Upper lobe of right lung (tissue), 1 donor: ENCODE data around the gene MRPL4. TPM values are rescaled to one million over a fixed set of nuclear protein-coding genes. Genes with fewer than 3 reads are reported as not detected.

Experiments used
- ATAC-seq: fragments of 200-7000 bp; cut with Tn5 transposase; one replicate; pipeline ENCODE4 v1.9.1; 2020; ENCODE audit warnings: mild to moderate bottlenecking, moderate library complexity
- DNase-seq: peaks from one replicate; pipeline ENCODE4 v3.0.0-alpha.2; 2020
- H3K27ac ChIP-seq: fragments of 200-600 bp; one replicate; pipeline ENCODE4 v1.8.0; 2022
- H3K27me3 ChIP-seq: fragments of 200-600 bp; one replicate; pipeline ENCODE4 v1.8.0; 2022; ENCODE audit warnings: mild to moderate bottlenecking
- H3K36me3 ChIP-seq: fragments of 200-600 bp; one replicate; pipeline ENCODE4 v1.8.0; 2022
- H3K4me1 ChIP-seq: fragments of 200-600 bp; one replicate; pipeline ENCODE4 v1.8.0; 2022
- H3K4me3 ChIP-seq: fragments of 200-600 bp; one replicate; pipeline ENCODE4 v1.8.0; 2022; ENCODE audit warnings: mild to moderate bottlenecking
- H3K9me3 ChIP-seq: fragments of 200-600 bp; one replicate; pipeline ENCODE4 v1.8.0; 2022
- CTCF ChIP-seq: fragments of 200-600 bp; IDR thresholded peaks from one replicate; pipeline ENCODE4 v1.8.0; 2022; ENCODE audit warnings: antibody characterized with exemption
- intact Hi-C: fragments of 100-400 bp; cut with DNase I; formaldehyde crosslinking; loops from one replicate; pipeline ENCODE4 v1.11.0; 2022
- total RNA-seq: library from RNA; stranded (reverse); fragmentation: NEBNext Ultra II Directional; extraction: Animal tissue kit (Norgen Biotek cat#: 25700); gene quantifications from one replicate; pipeline ENCODE4 v1.2.1, GENCODE V29; 2021
- donor health status: DM: no; HTN: yes; CAD: no; lungs with severe emphysema.

The MRPL4 gene
- total RNA-seq, 1 donor from 2014 or later = 41.5 TPM

- Histone ChIP-seq H3K9me3 (no peaks in the 10 kb centered on the region), H3K27ac (peak overlapping the region; percentile 80), H3K27me3 (no peaks in the 10 kb centered on the region), H3K4me3 (no peak overlapping the region), H3K4me1 (peaks cover 32% of the 10 kb centered on the region), H3K36me3 (peaks cover 13% of the 10 kb centered on the region)
- no peak for TF ChIP-seq CTCF
- intact Hi-C loops = no loop called here
- DNase-seq (peak; percentile 75), ATAC-seq (peak; percentile 34)
Observed at GRCh38 chr19:10226376-10227025, 25.5 kb upstream of the MRPL4 start.

GRCh38 chr19:10227026-10227971, 24.7 kb upstream of the MRPL4 start:
- intact Hi-C loops = no loop called here
- Histone ChIP-seq H3K36me3 (peaks cover 8% of the 10 kb centered on the region), H3K27ac (peak overlapping the region; percentile 80), H3K9me3 (no peaks in the 10 kb centered on the region), H3K27me3 (no peaks in the 10 kb centered on the region), H3K4me1 (peaks cover 38% of the 10 kb centered on the region), H3K4me3 (no peak overlapping the region)
- peak; percentile 9 for TF ChIP-seq CTCF
- ATAC-seq = no peak
- peak; percentile 63 for DNase-seq

GRCh38 chr19:10228393-10228792, 23.6 kb upstream of the MRPL4 start:
- ATAC-seq = no peak
- H3K9me3 ChIP-seq = no peaks in the 10 kb centered on the region
- no peak for TF ChIP-seq CTCF
- peak overlapping the region; percentile 36 for H3K27ac ChIP-seq
- peaks cover 3% of the 10 kb centered on the region for H3K36me3 ChIP-seq
- H3K4me3 ChIP-seq = no peak overlapping the region
- no peak for DNase-seq
- intact Hi-C loops = no loop called here
- H3K4me1 ChIP-seq = peaks cover 38% of the 10 kb centered on the region
- no peaks in the 10 kb centered on the region for H3K27me3 ChIP-seq

GRCh38 chr19:10228920-10229319, 23.1 kb upstream of the MRPL4 start:
- ATAC-seq = peak; percentile 16
- no peak for DNase-seq
- no peaks in the 10 kb centered on the region for H3K27me3 ChIP-seq
- H3K4me1 ChIP-seq = peaks cover 38% of the 10 kb centered on the region
- H3K9me3 ChIP-seq = no peaks in the 10 kb centered on the region
- peak overlapping the region; percentile 36 for H3K27ac ChIP-seq
- peak; percentile 61 for TF ChIP-seq CTCF
- peak overlapping the region; percentile 96 for H3K4me3 ChIP-seq
- H3K36me3 ChIP-seq = no peaks in the 10 kb centered on the region
- intact Hi-C loops = no loop called here

GRCh38 chr19:10230173-10230860, 21.7 kb upstream of the MRPL4 start:
- peak; percentile 29 for ATAC-seq
- Histone ChIP-seq H3K36me3 (no peaks in the 10 kb centered on the region), H3K27me3 (no peaks in the 10 kb centered on the region), H3K4me1 (peaks cover 42% of the 10 kb centered on the region), H3K4me3 (peak overlapping the region; percentile 96), H3K9me3 (no peaks in the 10 kb centered on the region), H3K27ac (peak overlapping the region; percentile 94)
- TF ChIP-seq CTCF = no peak
- intact Hi-C loops = no loop called here
- DNase-seq = peak; percentile 82
